Liver (tissue), 9 donors: ENCODE results near the gene MEGF11. TPM values are rescaled to one million over a fixed set of nuclear protein-coding genes. Genes with fewer than 3 reads are reported as not detected.

Source experiments
- DNase-seq: peaks from one replicate; pipeline ENCODE4 v3.0.0-alpha.2; 2017; ENCODE audit warnings: low spot score
- H3K27ac ChIP-seq, 2 donors: one replicate each; pipeline ENCODE4 v1.7.0; 2013; ENCODE audit warnings: inconsistent platforms in 2 of 2, low read length in 2 of 2, control low read depth in 1 of 2, low read depth in 1 of 2, mild to moderate bottlenecking in 1 of 2
- H3K27me3 ChIP-seq, 4 donors: one replicate each; pipeline versions ENCODE4 v1.6.1 to v1.7.0; 2013; ENCODE audit warnings: low read length in 3 of 4, inconsistent platforms in 1 of 4, mild to moderate bottlenecking in 1 of 4, moderate library complexity in 1 of 4; ENCODE audit not compliant: control insufficient read depth in 4 of 4, insufficient read depth in 4 of 4
- H3K36me3 ChIP-seq, 4 donors: one replicate each; pipeline versions ENCODE4 v1.6.1 to v1.7.0; 2013; ENCODE audit warnings: low read length in 3 of 4, mild to moderate bottlenecking in 3 of 4, low read depth in 1 of 4, moderate library complexity in 1 of 4; ENCODE audit not compliant: control insufficient read depth in 4 of 4, insufficient read depth in 3 of 4
- H3K4me1 ChIP-seq, 4 donors: one replicate each; pipeline versions ENCODE4 v1.6.1 to v1.7.0; 2013; ENCODE audit warnings: low read length in 3 of 4, mild to moderate bottlenecking in 3 of 4, moderate library complexity in 1 of 4; ENCODE audit not compliant: control insufficient read depth in 4 of 4, insufficient read depth in 4 of 4
- H3K4me3 ChIP-seq, 3 donors: one replicate each; pipeline versions ENCODE4 v1.6.1 to v1.7.0; 2013; ENCODE audit warnings: low read length in 3 of 3, control low read depth in 1 of 3, low read depth in 1 of 3, mild to moderate bottlenecking in 1 of 3
- H3K9ac ChIP-seq, 2 donors: one replicate each; pipeline ENCODE4 v1.7.0; 2013; ENCODE audit warnings: low read length in 2 of 2, mild to moderate bottlenecking in 2 of 2, moderate library complexity in 2 of 2, control low read depth in 1 of 2, low read depth in 1 of 2
- H3K9me3 ChIP-seq, 4 donors: one replicate each; pipeline versions ENCODE4 v1.6.1 to v1.7.0; 2013; ENCODE audit warnings: low read length in 3 of 4; ENCODE audit not compliant: control insufficient read depth in 4 of 4
- CTCF ChIP-seq: fragments of 150-350 bp; IDR thresholded peaks from 2 replicates; pipeline ENCODE4 v1.5.1; 2017; ENCODE audit warnings: improper control_type of control experiment, low read depth, low read length; ENCODE audit not compliant: missing input control
- EGR1 ChIP-seq, 2 donors: IDR thresholded peaks; 2 replicates each; pipeline ENCODE4 v1.6.1; 2016 to 2018; ENCODE audit warnings: antibody characterized with exemption in 2 of 2, low read depth in 2 of 2
- FOXA2 ChIP-seq: IDR thresholded peaks from 2 replicates; pipeline ENCODE4 v1.6.1; 2016; ENCODE audit warnings: antibody characterized with exemption
- GABPA ChIP-seq, 2 donors: IDR thresholded peaks in 1 of 2; conservative IDR thresholded peaks in 1 of 2; 2 replicates each; pipeline ENCODE4 v1.6.1; 2016; ENCODE audit warnings: antibody characterized with exemption in 2 of 2, mild to moderate bottlenecking in 1 of 2, moderate library complexity in 1 of 2
- HNF4A ChIP-seq, 2 donors: conservative IDR thresholded peaks; 2 replicates each; pipeline ENCODE4 v1.6.1; 2016; ENCODE audit warnings: antibody characterized with exemption in 2 of 2, mild to moderate bottlenecking in 2 of 2
- MAX ChIP-seq: IDR thresholded peaks from 2 replicates; pipeline ENCODE4 v1.6.1; 2016; ENCODE audit warnings: antibody characterized with exemption
- NR2F2 ChIP-seq: IDR thresholded peaks from 2 replicates; pipeline ENCODE4 v1.6.1; 2016; ENCODE audit warnings: antibody characterized with exemption
- RAD21 ChIP-seq, 2 donors: IDR thresholded peaks; 2 replicates each; pipeline ENCODE4 v1.6.1; 2016; ENCODE audit warnings: antibody characterized with exemption in 2 of 2, mild to moderate bottlenecking in 2 of 2
- REST ChIP-seq: IDR thresholded peaks from 2 replicates; pipeline ENCODE4 v1.6.1; 2016; ENCODE audit warnings: antibody characterized with exemption, mild to moderate bottlenecking
- SP1 ChIP-seq: IDR thresholded peaks from 2 replicates; pipeline ENCODE4 v1.6.1; 2018; ENCODE audit warnings: antibody characterized with exemption, mild to moderate bottlenecking
- TAF1 ChIP-seq: conservative IDR thresholded peaks from 2 replicates; pipeline ENCODE4 v1.6.1; 2016; ENCODE audit warnings: antibody characterized with exemption, mild to moderate bottlenecking
- YY1 ChIP-seq: IDR thresholded peaks from 2 replicates; pipeline ENCODE4 v1.6.1; 2016; ENCODE audit warnings: antibody characterized with exemption, mild to moderate bottlenecking
- whole genome bisulfite sequencing: extraction: QIAGEN DNeasy Blood & Tissue Kit; methylation state at CpG from one replicate; pipeline ENCODE4 v1.1.7; 2013; 5-methylcytosine and 5-hydroxymethylcytosine counted together
- polyA plus RNA-seq, 2 donors: library from polyadenylated mRNA; stranded (reverse) in 1 of 2; unstranded in 1 of 2; fragments of 200-250 nt in 1 of 2; fragments of >200 nt in 1 of 2; fragmentation: Nextera tagmentation in 1 of 2; extraction: Ambion mirVana in 1 of 2; gene quantifications; one replicate each; pipeline versions ENCODE4 v1.2.1 to v1.2.3, GENCODE V29; 2013 to 2015
- total RNA-seq, 2 donors: library from RNA; depleted of rRNA; stranded (reverse); fragments of >200 nt; gene quantifications; one replicate each; pipeline ENCODE4 v1.2.3, GENCODE V29; 2014
- donor health status: healthy.
- donor health status: healthy.
- donor health status: healthy.
- donor health status: healthy.
- donor health status: healthy.

Gene MEGF11
- total and polyA plus RNA-seq, 4 donors = under 0.01 to 0.51 (median 0.03) TPM; not detected in 1

GRCh38 chr15:65936282-65936681 is 317.3 kb downstream of the MEGF11 start:
- no peak for DNase-seq
- no peaks in the 10 kb centered on the region for H3K9me3 ChIP-seq
- no peak overlapping the region for H3K4me3 ChIP-seq
- H3K9ac ChIP-seq = no peak overlapping the region
- H3K27ac ChIP-seq = no peak overlapping the region
- no peaks in the 10 kb centered on the region for H3K27me3 ChIP-seq
- WGBS = 63% methylated on average over 1 of the region's 1 CpG
- no peaks in the 10 kb centered on the region for H3K36me3 ChIP-seq
- TF ChIP-seq NR2F2 (no peak), SP1 (no peak), RAD21 (IDR thresholded peaks at IDR 0.05) (no peak), GABPA (IDR thresholded peaks at IDR 0.05 in 1 of 2, conservative IDR thresholded peaks at IDR 0.05 in 1 of 2) (no peak), YY1 (no peak), CTCF (no peak), EGR1 (IDR thresholded peaks at IDR 0.05; ENCODE audit: low read depth in 2 of 2) (no peak), TAF1 (no peak), HNF4A (conservative IDR thresholded peaks at IDR 0.05) (no peak), MAX (no peak)
- H3K4me1 ChIP-seq = no peaks in the 10 kb centered on the region

GRCh38 chr15:65935391-65935790 is 318.2 kb downstream of the MEGF11 start:
- H3K27ac ChIP-seq = no peak overlapping the region
- 81% methylated on average over 2 of the region's 2 CpGs for WGBS

More at GRCh38 chr15:65935391-65935790, 318.2 kb downstream of the MEGF11 start:
- TF ChIP-seq TAF1 (no peak), RAD21 (IDR thresholded peaks at IDR 0.05) (no peak), REST (no peak), FOXA2 (no peak), EGR1 (IDR thresholded peaks at IDR 0.05; ENCODE audit: low read depth in 2 of 2) (no peak), HNF4A (conservative IDR thresholded peaks at IDR 0.05) (no peak), GABPA (IDR thresholded peaks at IDR 0.05 in 1 of 2, conservative IDR thresholded peaks at IDR 0.05 in 1 of 2) (no peak), MAX (no peak)
- no peak overlapping the region for H3K4me3 ChIP-seq
- no peak overlapping the region for H3K9ac ChIP-seq
- H3K9me3 ChIP-seq = no peaks in the 10 kb centered on the region
- H3K4me1 ChIP-seq = no peaks in the 10 kb centered on the region
- H3K36me3 ChIP-seq = no peaks in the 10 kb centered on the region
- H3K27me3 ChIP-seq = no peaks in the 10 kb centered on the region
- no peak for DNase-seq
